Fibroblast of lung (primary cell): ENCODE measurements around the gene SECISBP2L. TPM values are rescaled to one million over a fixed set of nuclear protein-coding genes. Genes with fewer than 3 reads are reported as not detected.

Source experiments
- DNase-seq, 2 donors: peaks; one replicate each; pipeline versions ENCODE4 v3.0.0 to v3.0.0-alpha.2; 2010; ENCODE audit warnings: low read depth in 2 of 2
- H2AFZ ChIP-seq: 2 replicates; pipeline ENCODE4 v1.5.1; 2012; ENCODE audit warnings: low read length, control low read depth, inconsistent platforms
- H3K27ac ChIP-seq: 2 replicates; pipeline ENCODE4 v1.5.1; 2011; ENCODE audit warnings: low read length, control low read depth; ENCODE audit not compliant: insufficient read depth
- H3K27me3 ChIP-seq: 2 replicates; pipeline ENCODE4 v1.5.1; 2011; ENCODE audit warnings: mild to moderate bottlenecking, low read length; ENCODE audit not compliant: control insufficient read depth, insufficient read depth
- H3K36me3 ChIP-seq: 2 replicates; pipeline ENCODE4 v1.5.1; 2011; ENCODE audit warnings: low read length; ENCODE audit not compliant: control insufficient read depth, insufficient read depth
- H3K4me1 ChIP-seq: 2 replicates; pipeline ENCODE4 v1.5.1; 2011; ENCODE audit warnings: low read length; ENCODE audit not compliant: control insufficient read depth, insufficient read depth; ENCODE audit errors: extremely low read depth
- H3K4me2 ChIP-seq: 2 replicates; pipeline ENCODE4 v1.5.1; 2011; ENCODE audit warnings: low read length, control low read depth; ENCODE audit not compliant: insufficient read depth; ENCODE audit errors: extremely low read depth
- H3K4me3 ChIP-seq, 4 experiments: fragments of 200-600 bp in 1 of 4; sonication (generic) in 1 of 4; replicated peaks in 1 of 4; 2 replicates each; pipeline ENCODE4 v1.5.1; 2011 to 2016; ENCODE audit warnings: low read length in 4 of 4, low read depth in 3 of 4, mild to moderate bottlenecking in 3 of 4, control low read depth in 2 of 4, inconsistent platforms in 1 of 4, mixed read lengths in 1 of 4; ENCODE audit not compliant: insufficient read depth in 1 of 4; ENCODE audit errors: control extremely low read depth in 1 of 4
- H3K79me2 ChIP-seq: 2 replicates; pipeline ENCODE4 v1.5.1; 2012; ENCODE audit warnings: mild to moderate bottlenecking, low read length, inconsistent platforms; ENCODE audit not compliant: control insufficient read depth, insufficient read depth
- H3K9ac ChIP-seq: 2 replicates; pipeline ENCODE4 v1.5.1; 2011; ENCODE audit warnings: mild to moderate bottlenecking, low read length, control low read depth; ENCODE audit not compliant: insufficient read depth
- H3K9me3 ChIP-seq: 2 replicates; pipeline ENCODE4 v1.5.1; 2012; ENCODE audit warnings: low read depth, low read length; ENCODE audit not compliant: control insufficient read depth, insufficient read depth
- H4K20me1 ChIP-seq: 2 replicates; pipeline ENCODE4 v1.5.1; 2011; ENCODE audit warnings: low read length; ENCODE audit not compliant: control insufficient read depth, insufficient read depth; ENCODE audit errors: extremely low read depth
- EZH2 ChIP-seq: IDR thresholded peaks from 2 replicates; pipeline ENCODE4 v1.5.1; 2012; ENCODE audit warnings: low read length, control low read depth, mild to moderate bottlenecking; ENCODE audit errors: missing control alignments
- polyA plus RNA-seq, 2 donors: library from polyadenylated mRNA; depleted of rRNA in 1 of 2; stranded (reverse) in 1 of 2; unstranded in 1 of 2; fragments of >200 nt; gene quantifications; 2 replicates each; pipeline ENCODE4 v1.2.1, GENCODE V29; 2011 to 2012; ENCODE audit warnings: missing spikeins in 1 of 2
- total RNA-seq: library from RNA; depleted of rRNA; stranded (reverse); fragments of >200 nt; gene quantifications from 2 replicates; pipeline ENCODE4 v1.2.1, GENCODE V29; 2014
- TF ChIP-seq, protein P1 (sequence below), 2 donors: IDR thresholded peaks in 1 of 2; conservative IDR thresholded peaks in 1 of 2; 1 replicate in 1 of 2; 2 replicates in 1 of 2; pipeline ENCODE4 v1.5.1; 2011 to 2012; ENCODE audit warnings: low read length in 2 of 2, control low read depth in 1 of 2, inconsistent platforms in 1 of 2, low read depth in 1 of 2, mild to moderate bottlenecking in 1 of 2

SECISBP2L gene
- total and polyA plus RNA-seq, 2 donors (not counting 1 experiment from before 2014, with no cell fraction given), result 25.7 to 44.3 TPM

DNA sequence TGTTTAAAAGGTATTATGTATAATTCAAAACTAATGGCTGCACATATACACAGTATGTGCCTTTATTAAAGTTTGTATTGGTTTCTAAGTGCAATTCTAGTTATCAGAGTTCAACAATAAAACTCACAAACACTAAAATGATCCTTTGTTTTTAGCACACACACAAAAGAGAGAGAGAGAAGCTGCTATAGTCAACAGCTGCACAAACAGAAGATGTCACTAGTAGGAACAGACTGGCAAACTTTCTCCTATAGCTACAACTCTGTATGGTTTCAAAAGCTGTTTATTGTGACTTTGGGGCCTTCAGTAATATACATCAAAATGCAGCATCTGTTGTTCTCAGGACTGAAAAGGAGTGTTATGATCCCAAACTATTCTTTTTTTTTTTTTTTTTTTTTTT lies 6.1 kb downstream of the SECISBP2L start:
- Histone ChIP-seq H3K9me3 (no peaks in the 10 kb centered on the region), H3K27me3 (no peaks in the 10 kb centered on the region), H2AFZ (no peak overlapping the region), H3K4me2 (no peak overlapping the region), H3K4me3 (no peak overlapping the region), H3K9ac (no peak overlapping the region), H4K20me1 (no peaks in the 10 kb centered on the region), H3K79me2 (peaks cover 59% of the 10 kb centered on the region), H3K36me3 (no peaks in the 10 kb centered on the region), H3K4me1 (peaks cover 4% of the 10 kb centered on the region), H3K27ac (no peak overlapping the region)
- no peak for DNase-seq
- no peak for TF ChIP-seq EZH2
- TF ChIP-seq, protein P1, sequence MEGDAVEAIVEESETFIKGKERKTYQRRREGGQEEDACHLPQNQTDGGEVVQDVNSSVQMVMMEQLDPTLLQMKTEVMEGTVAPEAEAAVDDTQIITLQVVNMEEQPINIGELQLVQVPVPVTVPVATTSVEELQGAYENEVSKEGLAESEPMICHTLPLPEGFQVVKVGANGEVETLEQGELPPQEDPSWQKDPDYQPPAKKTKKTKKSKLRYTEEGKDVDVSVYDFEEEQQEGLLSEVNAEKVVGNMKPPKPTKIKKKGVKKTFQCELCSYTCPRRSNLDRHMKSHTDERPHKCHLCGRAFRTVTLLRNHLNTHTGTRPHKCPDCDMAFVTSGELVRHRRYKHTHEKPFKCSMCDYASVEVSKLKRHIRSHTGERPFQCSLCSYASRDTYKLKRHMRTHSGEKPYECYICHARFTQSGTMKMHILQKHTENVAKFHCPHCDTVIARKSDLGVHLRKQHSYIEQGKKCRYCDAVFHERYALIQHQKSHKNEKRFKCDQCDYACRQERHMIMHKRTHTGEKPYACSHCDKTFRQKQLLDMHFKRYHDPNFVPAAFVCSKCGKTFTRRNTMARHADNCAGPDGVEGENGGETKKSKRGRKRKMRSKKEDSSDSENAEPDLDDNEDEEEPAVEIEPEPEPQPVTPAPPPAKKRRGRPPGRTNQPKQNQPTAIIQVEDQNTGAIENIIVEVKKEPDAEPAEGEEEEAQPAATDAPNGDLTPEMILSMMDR (conservative IDR thresholded peaks at IDR 0.05 in 1 of 2, IDR thresholded peaks at IDR 0.05 in 1 of 2; ENCODE audit: low read depth in 1 of 2, low read length in 2 of 2), result no peak

GRCh38 chr15:49038382-49038781 lies 7.9 kb downstream of the SECISBP2L start:
- Histone ChIP-seq H2AFZ (no peak overlapping the region), H3K27me3 (no peaks in the 10 kb centered on the region), H3K36me3 (no peaks in the 10 kb centered on the region), H3K4me3 (no peak overlapping the region), H3K9ac (no peak overlapping the region), H3K4me1 (peaks cover 4% of the 10 kb centered on the region), H3K4me2 (no peak overlapping the region), H3K27ac (no peak overlapping the region), H3K9me3 (no peaks in the 10 kb centered on the region), H3K79me2 (peaks cover 41% of the 10 kb centered on the region), H4K20me1 (no peaks in the 10 kb centered on the region)
- DNase-seq, result peak in 1 of 2 donors; percentile 23
- TF ChIP-seq EZH2, result no peak
- TF ChIP-seq, protein P1 (conservative IDR thresholded peaks at IDR 0.05 in 1 of 2, IDR thresholded peaks at IDR 0.05 in 1 of 2; ENCODE audit: low read depth in 1 of 2, low read length in 2 of 2), result no peak

GRCh38 chr15:49037546-49037940 lies 8.7 kb downstream of the SECISBP2L start:
- Histone ChIP-seq H3K27me3 (no peaks in the 10 kb centered on the region), H3K27ac (no peak overlapping the region), H3K4me2 (no peak overlapping the region), H3K36me3 (no peaks in the 10 kb centered on the region), H4K20me1 (no peaks in the 10 kb centered on the region), H3K9ac (no peak overlapping the region), H3K4me1 (peaks cover 4% of the 10 kb centered on the region), H3K9me3 (no peaks in the 10 kb centered on the region), H3K79me2 (peaks cover 33% of the 10 kb centered on the region), H2AFZ (no peak overlapping the region), H3K4me3 (no peak overlapping the region)
- TF ChIP-seq, protein P1 (conservative IDR thresholded peaks at IDR 0.05 in 1 of 2, IDR thresholded peaks at IDR 0.05 in 1 of 2; ENCODE audit: low read depth in 1 of 2, low read length in 2 of 2), result no peak
- TF ChIP-seq EZH2, result no peak
- no peak for DNase-seq
